ENCODE measurements around the gene KIAA0753. TPM values are rescaled to one million over a fixed set of nuclear protein-coding genes. Genes with fewer than 3 reads are reported as not detected.
"Not testable (repeated sequence)": the region's sequence is repeated elsewhere in the genome, so short reads cannot be mapped to it uniquely, and the experiment has no call there.

Gene KIAA0753
- total and polyA plus RNA-seq, 9 donors, result 12.1 to 32.3 (median 19.2) TPM

GRCh38 chr17:6666077-6666521, 25.6 kb upstream of the KIAA0753 start:
- H3K9me3 ChIP-seq, result no peaks in the 10 kb centered on the region
- DNase-seq, result peak; percentile 71 to 80 (median 76)
- H3K4me3 ChIP-seq, result no peak overlapping the region
- no peak overlapping the region for H3K27ac ChIP-seq
- H3K4me1 ChIP-seq (ENCODE audit: insufficient read depth), result peaks cover 3% of the 10 kb centered on the region
- no peaks in the 10 kb centered on the region for H3K27me3 ChIP-seq
- intact Hi-C loops (cut with DNase I), result loop anchor here (5.0 to 10.0 kb wide), 8 partner anchors 89 to 346 kb away; partner anchors contain the start of genes ALOX12 (in 1 of the 4), RNASEK (in 1 of the 4) and XAF1 (in 1 of the 4)
- WGBS, 3 donors, result 13 to 14% (median 14%) methylated on average over 9 of the region's 9 CpGs
- TF ChIP-seq POLR2A (IDR thresholded peaks at IDR 0.05) (no peak), CTCF (IDR thresholded peaks at IDR 0.05) (peak; percentile 74 to 83 (median 79))
- no peaks in the 10 kb centered on the region for H3K36me3 ChIP-seq

GRCh38 chr17:6663200-6663599, 22.7 kb upstream of the KIAA0753 start:
- H3K4me1 ChIP-seq (ENCODE audit: insufficient read depth); DNase-seq; H3K27ac ChIP-seq; H3K27me3 ChIP-seq; H3K4me3 ChIP-seq; H3K9me3 ChIP-seq; H3K36me3 ChIP-seq: not testable (repeated sequence)
- intact Hi-C loops (cut with DNase I), result loop anchor here (5.0 to 10.0 kb wide), 6 partner anchors 92 to 484 kb away; partner anchors contain the start of genes ALOX12 (in 1 of the 4) and XAF1 (in 1 of the 4)
- WGBS, 3 donors, result 88 to 91% (median 91%) methylated on average over 14 of the region's 14 CpGs

- Histone ChIP-seq H3K27me3 (no peaks in the 10 kb centered on the region), H3K36me3 (no peaks in the 10 kb centered on the region), H3K4me1 (ENCODE audit: insufficient read depth) (no peaks in the 10 kb centered on the region), H3K4me3 (no peak overlapping the region), H3K27ac (no peak overlapping the region), H3K9me3 (no peaks in the 10 kb centered on the region)
- no peak for DNase-seq
- intact Hi-C loops (cut with DNase I), result loop anchor here (5.0 to 10.0 kb wide), 6 partner anchors 93 to 486 kb away; partner anchors contain the start of genes ALOX12 (in 1 of the 4) and XAF1 (in 1 of the 4)
- 61 to 68% (median 63%) methylated on average over 2 of the region's 2 CpGs for WGBS, 3 donors
- TF ChIP-seq EP300 (IDR thresholded peaks at IDR 0.05) (no peak), POLR2A (IDR thresholded peaks at IDR 0.05) (no peak), CTCF (IDR thresholded peaks at IDR 0.05) (no peak)
These were observed 20.9 kb upstream of the KIAA0753 start for GRCh38 chr17:6661464-6661848.

- Histone ChIP-seq H3K9me3 (no peaks in the 10 kb centered on the region), H3K27me3 (no peaks in the 10 kb centered on the region), H3K36me3 (no peaks in the 10 kb centered on the region), H3K27ac (no peak overlapping the region), H3K4me3 (no peak overlapping the region), H3K4me1 (ENCODE audit: insufficient read depth) (no peaks in the 10 kb centered on the region)
- 17 to 37% (median 22%) methylated on average over 11 of the region's 11 CpGs for WGBS, 3 donors
- DNase-seq, result no peak
- intact Hi-C loops (cut with DNase I), result loop anchor here (5.0 to 10.0 kb wide), 6 partner anchors 94 to 486 kb away; partner anchors contain the start of genes ALOX12 (in 1 of the 4) and XAF1 (in 1 of the 4)
- no peak for TF ChIP-seq POLR2A (IDR thresholded peaks at IDR 0.05)
- no peak for TF ChIP-seq CTCF (IDR thresholded peaks at IDR 0.05)
These were observed 20.4 kb upstream of the KIAA0753 start for GRCh38 chr17:6660805-6661463.

GRCh38 chr17:6660101-6660500, 19.6 kb upstream of the KIAA0753 start:
- H3K9me3 ChIP-seq, result no peaks in the 10 kb centered on the region
- H3K36me3 ChIP-seq, result no peaks in the 10 kb centered on the region
- TF ChIP-seq POLR2A (IDR thresholded peaks at IDR 0.05), result no peak
- no peak for TF ChIP-seq EP300 (IDR thresholded peaks at IDR 0.05)
- TF ChIP-seq CTCF (IDR thresholded peaks at IDR 0.05), result no peak
- peaks cover under 1% of the 10 kb centered on the region for H3K4me1 ChIP-seq (ENCODE audit: insufficient read depth)
- no peak overlapping the region for H3K4me3 ChIP-seq
- 67 to 79% (median 77%) methylated on average over 9 of the region's 9 CpGs for WGBS, 3 donors
- intact Hi-C loops (cut with DNase I), result loop anchor here (5.0 to 10.0 kb wide), 6 partner anchors 95 to 487 kb away; partner anchors contain the start of genes ALOX12 (in 1 of the 4) and XAF1 (in 1 of the 4)
- DNase-seq, result no peak
- no peaks in the 10 kb centered on the region for H3K27me3 ChIP-seq
- H3K27ac ChIP-seq, result no peak overlapping the region

GRCh38 chr17:6658411-6658810, 17.9 kb upstream of the KIAA0753 start:
- H3K4me3 ChIP-seq; H3K9me3 ChIP-seq; DNase-seq; H3K36me3 ChIP-seq; H3K27me3 ChIP-seq; intact Hi-C loops (cut with DNase I); H3K4me1 ChIP-seq (ENCODE audit: insufficient read depth); H3K27ac ChIP-seq: not testable (repeated sequence)
- 85 to 90% (median 88%) methylated on average over 2 to 5 of the region's 5 CpGs for WGBS, 3 donors
